ENCODE results near the gene PCDHB9. TPM values are rescaled to one million over a fixed set of nuclear protein-coding genes. Genes with fewer than 3 reads are reported as not detected.
"Not testable (repeated sequence)": the region's sequence is repeated elsewhere in the genome, so short reads cannot be mapped to it uniquely, and the experiment has no call there.

PCDHB9 gene
- total RNA-seq, 1 experiment from 2014 or later, result 5.6 TPM

DNA sequence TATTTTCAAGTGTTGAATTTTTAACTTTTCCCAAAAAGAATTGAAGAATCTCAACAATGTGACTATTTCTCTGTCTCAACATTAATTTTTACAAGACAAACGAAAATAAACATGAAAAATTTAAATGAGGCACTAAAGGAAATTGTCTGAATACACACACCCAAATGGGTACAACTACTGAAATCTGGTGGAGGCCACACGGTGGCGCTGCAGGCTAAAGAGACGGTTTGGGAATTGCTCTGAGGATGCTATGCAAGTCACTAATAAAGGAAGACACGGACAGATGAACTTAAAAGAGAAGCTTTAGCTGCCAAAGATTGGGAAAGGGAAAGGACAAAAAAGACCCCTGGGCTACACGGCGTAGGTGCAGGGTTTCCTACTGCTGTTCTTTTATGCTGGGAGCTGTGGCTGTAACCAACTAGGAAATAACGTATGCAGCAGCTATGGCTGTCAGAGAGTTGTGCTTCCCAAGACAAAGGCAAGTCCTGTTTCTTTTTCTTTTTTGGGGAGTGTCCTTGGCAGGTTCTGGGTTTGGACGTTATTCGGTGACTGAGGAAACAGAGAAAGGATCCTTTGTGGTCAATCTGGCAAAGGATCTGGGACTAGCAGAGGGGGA lies 5.3 kb downstream of the PCDHB9 start, which contains the start of gene PCDHB10:
Gene PCDHB10 (plus strand): TSS at position 244 of the 616 bp plus-strand sequence. CDS start 200 bp downstream, at position 444.
- no TSS peak for BruUV-seq (replicated peaks)
- Histone ChIP-seq H3K4me1 (ENCODE audit: insufficient read depth, low read length, poor library complexity, severe bottlenecking) (no peaks in the 10 kb centered on the region), H3K9me3 (ENCODE audit: low read depth, low read length, poor library complexity, severe bottlenecking) (peaks cover 15% of the 10 kb centered on the region), H3K4me3 (ENCODE audit: low read depth, low read length, poor library complexity, severe bottlenecking) (no peak within 1 kb of the TSS), H3K36me3 (ENCODE audit: insufficient read depth, low read length, poor library complexity, severe bottlenecking) (no peaks in the 10 kb centered on the region), H3K27me3 (replicated peaks; ENCODE audit: insufficient read depth, low read depth, low read length, poor library complexity) (no peaks in the 10 kb centered on the region), H3K27ac (ENCODE audit: low read depth, low read length, poor library complexity, severe bottlenecking) (no peak within 1 kb of the TSS)
- ChIA-PET POLR2A (ENCODE audit: low non-redundant PET) (interaction anchor here (0.5 kb wide), 1 partner anchor 251 kb away, joined by 12 read pairs; no protein-coding TSS in a partner anchor), CTCF (interaction anchor here (0.5 to 1.2 kb wide), 3 partner anchors 10 to 331 kb away, joined by 3 to 9 read pairs (median 4); partner anchors contain the start of gene PCDHB16)
- TF ChIP-seq, protein P1, sequence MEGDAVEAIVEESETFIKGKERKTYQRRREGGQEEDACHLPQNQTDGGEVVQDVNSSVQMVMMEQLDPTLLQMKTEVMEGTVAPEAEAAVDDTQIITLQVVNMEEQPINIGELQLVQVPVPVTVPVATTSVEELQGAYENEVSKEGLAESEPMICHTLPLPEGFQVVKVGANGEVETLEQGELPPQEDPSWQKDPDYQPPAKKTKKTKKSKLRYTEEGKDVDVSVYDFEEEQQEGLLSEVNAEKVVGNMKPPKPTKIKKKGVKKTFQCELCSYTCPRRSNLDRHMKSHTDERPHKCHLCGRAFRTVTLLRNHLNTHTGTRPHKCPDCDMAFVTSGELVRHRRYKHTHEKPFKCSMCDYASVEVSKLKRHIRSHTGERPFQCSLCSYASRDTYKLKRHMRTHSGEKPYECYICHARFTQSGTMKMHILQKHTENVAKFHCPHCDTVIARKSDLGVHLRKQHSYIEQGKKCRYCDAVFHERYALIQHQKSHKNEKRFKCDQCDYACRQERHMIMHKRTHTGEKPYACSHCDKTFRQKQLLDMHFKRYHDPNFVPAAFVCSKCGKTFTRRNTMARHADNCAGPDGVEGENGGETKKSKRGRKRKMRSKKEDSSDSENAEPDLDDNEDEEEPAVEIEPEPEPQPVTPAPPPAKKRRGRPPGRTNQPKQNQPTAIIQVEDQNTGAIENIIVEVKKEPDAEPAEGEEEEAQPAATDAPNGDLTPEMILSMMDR (conservative IDR thresholded peaks at IDR 0.05; ENCODE audit: low read depth, low read length), result peak; percentile 87
- TF ChIP-seq EZH2 (IDR thresholded peaks at IDR 0.05; ENCODE audit: borderline replicate concordance, low read depth, low read length, poor library complexity, severe bottlenecking), result no peak
- DNase-seq (ENCODE audit: low spot score), result peak; percentile 78
- intact Hi-C loops (cut with micrococcal nuclease; ENCODE audit: unreplicated experiment), result no loop called here

DNA sequence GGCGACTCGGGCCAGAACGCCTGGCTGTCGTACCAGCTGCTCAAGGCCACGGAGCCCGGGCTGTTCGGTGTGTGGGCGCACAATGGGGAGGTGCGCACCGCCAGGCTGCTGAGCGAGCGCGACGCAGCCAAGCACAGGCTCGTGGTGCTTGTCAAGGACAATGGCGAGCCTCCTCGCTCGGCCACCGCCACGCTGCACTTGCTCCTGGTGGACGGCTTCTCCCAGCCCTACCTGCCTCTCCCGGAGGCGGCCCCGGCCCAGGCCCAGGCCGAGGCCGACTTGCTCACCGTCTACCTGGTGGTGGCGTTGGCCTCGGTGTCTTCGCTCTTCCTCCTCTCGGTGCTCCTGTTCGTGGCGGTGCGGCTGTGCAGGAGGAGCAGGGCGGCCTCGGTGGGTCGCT lies 7.4 kb downstream of the PCDHB9 start:
- DNase-seq (ENCODE audit: low spot score); H3K27ac ChIP-seq (ENCODE audit: low read depth, low read length, poor library complexity, severe bottlenecking); H3K4me3 ChIP-seq (ENCODE audit: low read depth, low read length, poor library complexity, severe bottlenecking); H3K27me3 ChIP-seq (replicated peaks; ENCODE audit: insufficient read depth, low read depth, low read length, poor library complexity); POLR2A ChIA-PET (ENCODE audit: low non-redundant PET); BruUV-seq (replicated peaks); CTCF ChIA-PET; H3K36me3 ChIP-seq (ENCODE audit: insufficient read depth, low read length, poor library complexity, severe bottlenecking); intact Hi-C loops (cut with micrococcal nuclease; ENCODE audit: unreplicated experiment); H3K4me1 ChIP-seq (ENCODE audit: insufficient read depth, low read length, poor library complexity, severe bottlenecking): not testable (repeated sequence)
- H3K9me3 ChIP-seq (ENCODE audit: low read depth, low read length, poor library complexity, severe bottlenecking), result peaks cover 19% of the 10 kb centered on the region

DNA sequence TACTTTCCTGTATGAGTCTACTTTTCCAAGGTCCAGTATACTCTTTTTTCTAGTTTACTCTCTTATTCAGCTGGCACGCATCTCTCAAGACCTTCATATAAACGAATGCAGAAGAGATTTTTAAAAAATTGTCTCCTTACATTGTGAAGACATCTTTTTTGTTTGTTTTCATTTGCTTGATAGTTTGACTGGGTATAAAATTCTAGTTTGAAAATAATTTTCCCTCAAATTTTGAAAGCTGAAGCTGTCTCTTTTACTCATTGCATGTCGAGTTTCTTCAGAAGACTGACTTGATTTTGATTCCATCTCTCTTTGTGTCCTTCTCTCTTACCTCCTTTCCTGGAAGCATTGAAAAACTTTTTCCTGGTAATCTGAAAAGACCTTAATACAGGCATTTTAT lies 9.4 kb downstream of the PCDHB9 start:
- Histone ChIP-seq H3K27ac (ENCODE audit: low read depth, low read length, poor library complexity, severe bottlenecking) (no peak overlapping the region), H3K36me3 (ENCODE audit: insufficient read depth, low read length, poor library complexity, severe bottlenecking) (no peaks in the 10 kb centered on the region), H3K27me3 (replicated peaks; ENCODE audit: insufficient read depth, low read depth, low read length, poor library complexity) (no peaks in the 10 kb centered on the region), H3K9me3 (ENCODE audit: low read depth, low read length, poor library complexity, severe bottlenecking) (peaks cover 19% of the 10 kb centered on the region), H3K4me3 (ENCODE audit: low read depth, low read length, poor library complexity, severe bottlenecking) (no peak overlapping the region), H3K4me1 (ENCODE audit: insufficient read depth, low read length, poor library complexity, severe bottlenecking) (no peaks in the 10 kb centered on the region)
- no TSS peak for BruUV-seq (replicated peaks)
- CTCF ChIA-PET, result no interaction called here
- POLR2A ChIA-PET (ENCODE audit: low non-redundant PET), result no interaction called here
- intact Hi-C loops (cut with micrococcal nuclease; ENCODE audit: unreplicated experiment), result no loop called here
- no peak for DNase-seq (ENCODE audit: low spot score)
- TF ChIP-seq EZH2 (IDR thresholded peaks at IDR 0.05; ENCODE audit: borderline replicate concordance, low read depth, low read length, poor library complexity, severe bottlenecking), result no peak
- TF ChIP-seq, protein P1 (conservative IDR thresholded peaks at IDR 0.05; ENCODE audit: low read depth, low read length), result no peak
